GM04503 (cell line): ENCODE results near the gene MYO5B.
"Not testable (repeated sequence)": the region's sequence is repeated elsewhere in the genome, so short reads cannot be mapped to it uniquely, and the experiment has no call there.

Experiments used
- DNase-seq: peaks from one replicate; pipeline ENCODE4 v3.0.0-alpha.2; 2012; ENCODE audit warnings: low read depth

Gene MYO5B

DNA sequence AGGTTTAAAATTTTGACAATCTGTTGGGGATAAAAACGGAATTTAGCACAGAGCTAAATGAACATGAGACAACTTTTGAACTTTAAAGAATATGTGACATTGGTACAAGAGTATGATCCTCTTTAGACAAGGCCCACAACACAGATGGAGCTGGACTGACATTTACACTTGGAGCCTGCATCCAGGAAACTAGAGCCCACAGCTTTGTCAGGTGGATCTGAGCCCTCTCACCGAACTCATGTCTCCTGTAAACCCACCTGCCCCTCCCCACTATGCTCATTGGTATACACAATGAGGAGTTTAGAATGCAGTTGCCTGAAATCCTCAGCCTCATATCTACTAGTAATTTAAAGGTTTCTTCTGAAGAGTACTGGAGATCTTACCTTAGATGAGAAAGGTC, 359.5 kb downstream of the MYO5B start:
- DNase-seq, result no peak

DNA sequence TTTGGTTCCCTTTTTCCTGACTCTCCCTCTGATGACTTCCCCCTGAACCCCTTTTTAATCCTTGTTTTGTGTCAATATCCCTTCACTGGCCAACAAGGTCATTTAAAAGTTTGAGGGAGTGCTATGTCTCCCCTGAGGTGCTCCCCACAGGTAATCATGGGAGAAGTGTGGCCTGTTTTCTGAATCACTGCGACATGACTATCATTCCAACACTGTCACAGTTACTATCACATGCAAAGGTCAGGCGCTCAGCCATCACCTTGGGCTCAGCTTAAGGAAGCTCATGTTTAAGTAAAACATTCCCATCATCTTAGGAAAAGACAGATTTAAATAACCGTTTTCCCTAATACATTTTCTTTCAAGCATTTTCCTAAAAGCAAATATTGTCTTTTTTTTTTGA, 360.7 kb downstream of the MYO5B start:
- no peak for DNase-seq

DNA sequence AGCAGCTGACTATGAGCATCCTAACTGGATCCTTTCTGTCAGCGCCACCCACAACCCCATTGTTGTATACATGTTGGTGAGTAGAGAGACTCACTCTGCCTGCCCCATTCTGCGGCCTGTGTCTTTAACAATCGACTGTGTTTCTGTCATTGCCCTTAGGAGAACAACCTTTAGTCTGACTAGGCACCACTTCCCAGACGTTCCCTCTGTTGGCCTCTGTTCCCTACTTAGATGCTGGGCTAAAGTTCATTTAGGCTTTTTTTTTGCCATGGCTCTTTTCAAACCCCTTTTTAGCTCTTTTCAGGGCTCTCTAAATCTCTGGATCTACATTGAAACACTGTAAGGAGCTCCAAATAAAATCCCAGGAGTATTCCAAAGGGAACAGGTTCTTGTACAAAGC, 361.1 kb downstream of the MYO5B start:
- no peak for DNase-seq

DNA sequence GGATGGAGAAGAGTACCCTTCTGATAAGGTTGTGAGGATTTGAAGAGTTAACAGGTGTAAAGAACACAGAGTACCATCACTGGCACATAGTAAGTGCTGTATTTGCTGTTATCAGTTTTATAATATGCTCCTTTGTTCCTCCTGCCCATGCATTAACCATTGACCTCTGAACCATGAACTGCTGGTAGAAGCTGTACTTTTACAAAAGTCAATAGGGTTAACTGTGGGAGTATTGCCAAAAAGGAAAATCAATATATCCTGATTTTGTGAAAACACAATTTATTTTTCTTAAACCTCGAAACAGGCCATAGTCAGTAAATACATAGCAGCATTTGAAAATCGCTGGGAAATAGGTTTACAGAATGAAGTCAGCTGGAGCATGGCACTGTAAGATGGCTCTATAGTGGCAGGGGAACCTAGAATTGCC, 362.7 kb downstream of the MYO5B start:
- no peak for DNase-seq

DNA sequence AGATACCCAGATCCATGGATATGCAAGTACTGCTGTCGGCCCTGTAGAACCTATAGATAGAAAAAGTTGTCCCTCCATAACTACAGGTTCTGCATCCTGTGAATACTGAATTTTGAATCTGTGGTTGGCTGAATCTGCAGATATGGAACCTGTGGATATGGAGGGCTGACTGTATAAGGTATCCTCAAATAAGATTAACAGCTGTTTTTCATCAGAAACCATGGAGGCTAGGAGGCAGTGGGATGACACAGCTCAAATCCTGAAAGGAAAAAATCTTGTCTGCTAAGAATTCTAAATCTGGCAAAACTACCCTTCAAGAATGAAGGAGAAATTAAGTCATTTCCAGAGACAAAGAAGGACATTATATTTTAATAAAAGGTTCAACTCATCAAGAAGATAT, 367.0 kb downstream of the MYO5B start:
- no peak for DNase-seq

DNA sequence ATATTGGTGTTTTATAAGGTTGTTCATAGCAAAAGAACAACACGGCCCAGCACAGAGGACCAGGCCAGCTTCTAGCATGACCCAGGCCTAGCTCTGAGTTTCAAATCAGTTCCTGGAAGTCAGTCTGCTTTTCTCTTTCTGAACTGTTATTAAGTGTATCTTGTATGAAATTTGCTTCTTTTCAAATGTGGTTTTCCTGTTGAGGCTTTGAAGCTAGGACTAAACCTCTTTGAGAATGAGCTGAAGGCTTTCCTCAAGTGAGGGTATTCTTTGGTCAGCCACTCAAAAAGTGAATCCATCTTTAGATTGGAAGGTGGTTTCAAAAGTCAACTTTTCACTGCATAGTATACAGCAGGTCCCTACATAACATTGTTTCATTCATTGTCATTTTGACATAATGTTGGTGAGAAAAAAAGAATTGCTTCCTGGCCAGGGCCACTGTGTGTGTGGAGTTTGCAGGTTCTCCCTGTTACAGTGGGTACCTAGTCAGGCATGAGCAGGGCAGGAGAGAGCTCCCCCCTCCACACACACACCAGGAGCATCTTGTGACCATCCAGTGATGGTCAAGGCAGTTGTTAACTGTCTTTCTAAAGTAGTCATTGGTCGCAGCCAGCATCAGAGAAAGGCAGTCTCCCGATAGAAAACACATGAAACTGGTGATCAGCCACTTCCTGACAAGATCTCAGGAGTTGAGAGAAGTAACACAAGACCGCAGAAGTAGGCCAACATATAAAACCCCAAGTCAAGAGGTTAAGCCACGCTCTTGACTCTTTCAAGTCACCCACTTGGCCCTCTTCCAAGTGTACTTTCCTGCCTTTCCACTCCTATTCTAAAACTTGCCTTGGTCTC, 374.9 kb downstream of the MYO5B start:
- DNase-seq, result no peak

DNA sequence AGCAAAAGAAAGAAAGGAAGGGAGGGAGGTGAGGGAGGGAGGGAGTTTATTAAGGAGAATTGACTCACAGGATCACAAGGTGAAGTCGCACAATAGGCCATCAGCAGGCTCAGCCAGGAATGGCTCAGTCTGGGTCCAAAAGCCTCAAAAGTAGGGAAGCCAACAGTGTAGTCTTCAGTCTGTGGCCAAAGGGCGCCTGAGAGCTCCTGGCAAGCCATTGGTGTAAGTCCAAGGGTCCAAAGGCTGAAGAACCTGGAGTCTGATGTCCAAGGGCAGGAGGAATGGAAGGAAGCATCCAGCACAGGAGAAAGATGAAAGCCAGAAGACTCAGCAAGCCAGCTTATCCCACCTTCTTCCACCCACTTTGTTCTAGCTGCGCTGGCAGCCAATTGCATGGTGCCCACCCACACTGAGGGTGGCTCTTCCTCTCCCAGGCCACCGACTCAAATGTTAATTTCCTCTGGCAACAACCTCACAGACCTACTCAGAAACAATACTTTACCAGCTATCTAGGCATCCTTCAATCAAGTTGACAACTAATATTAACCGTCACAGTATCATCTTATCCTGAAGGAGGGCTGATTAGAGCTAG, 375.8 kb downstream of the MYO5B start:
- no peak for DNase-seq

- DNase-seq, result no peak
Observed at GRCh38 chr18:49817947-49818346, 377.0 kb downstream of the MYO5B start.

- no peak for DNase-seq
Observed at GRCh38 chr18:49815927-49816326, 379.0 kb downstream of the MYO5B start.

GRCh38 chr18:49814147-49814499, 380.8 kb downstream of the MYO5B start:
- DNase-seq, result peak; percentile 10

GRCh38 chr18:49813319-49814146, 381.4 kb downstream of the MYO5B start, which contains the start of gene ACAA2:
ACAA2 (minus strand) TSS chr18:49813533; CDS start chr18:49813484, 49 bp downstream.
- peak; percentile 61 for DNase-seq

DNA sequence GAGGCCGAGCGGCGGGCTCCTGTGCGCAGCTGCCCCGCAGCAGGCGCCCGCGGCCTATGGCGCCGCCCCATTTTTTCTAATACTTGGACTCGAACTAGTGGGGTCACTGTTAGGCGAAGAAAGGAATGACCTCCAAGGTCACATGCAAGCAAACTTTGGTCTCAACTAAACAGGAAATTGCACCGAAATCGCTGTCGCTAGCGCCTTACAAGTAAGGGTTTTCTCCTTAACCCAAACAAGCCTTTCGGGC, 382.0 kb downstream of the MYO5B start:
- peak; percentile 7 for DNase-seq

DNA sequence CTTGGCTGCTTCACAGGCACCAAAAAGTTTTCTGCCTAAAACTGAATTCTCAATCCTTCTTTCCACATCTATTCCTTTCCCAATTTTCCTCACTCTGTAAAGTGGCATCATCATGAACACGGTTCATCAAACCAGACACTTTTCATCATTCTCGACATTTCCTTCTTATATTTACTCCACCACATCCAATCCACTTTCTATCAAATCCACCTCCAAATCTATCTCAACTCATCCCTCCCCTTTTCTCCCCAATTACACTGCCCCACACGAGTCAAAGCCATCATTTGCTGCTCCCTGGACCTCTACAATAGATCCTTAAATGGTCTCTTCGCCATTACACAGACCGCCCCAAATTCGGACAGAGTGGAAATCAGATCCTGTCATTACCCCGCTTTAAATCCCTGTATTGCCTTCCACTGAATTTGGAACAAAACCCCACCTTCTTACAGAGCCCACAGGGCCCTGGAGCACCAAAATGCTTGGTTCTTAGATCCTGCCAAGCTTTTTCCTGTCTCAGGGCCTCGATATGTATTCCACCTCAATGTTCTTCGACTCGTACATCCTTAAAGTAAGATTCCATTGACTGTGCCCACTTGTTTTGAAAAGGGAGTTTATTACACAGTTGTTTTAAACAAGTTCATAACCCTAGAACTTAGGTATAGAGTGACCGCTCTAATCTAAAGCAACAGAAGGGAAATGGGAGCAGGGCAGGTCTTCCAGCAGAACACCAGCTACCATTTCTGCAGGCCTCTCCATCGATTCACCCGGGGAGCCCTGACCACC, 382.5 kb downstream of the MYO5B start:
- peak; percentile 11 for DNase-seq

DNA sequence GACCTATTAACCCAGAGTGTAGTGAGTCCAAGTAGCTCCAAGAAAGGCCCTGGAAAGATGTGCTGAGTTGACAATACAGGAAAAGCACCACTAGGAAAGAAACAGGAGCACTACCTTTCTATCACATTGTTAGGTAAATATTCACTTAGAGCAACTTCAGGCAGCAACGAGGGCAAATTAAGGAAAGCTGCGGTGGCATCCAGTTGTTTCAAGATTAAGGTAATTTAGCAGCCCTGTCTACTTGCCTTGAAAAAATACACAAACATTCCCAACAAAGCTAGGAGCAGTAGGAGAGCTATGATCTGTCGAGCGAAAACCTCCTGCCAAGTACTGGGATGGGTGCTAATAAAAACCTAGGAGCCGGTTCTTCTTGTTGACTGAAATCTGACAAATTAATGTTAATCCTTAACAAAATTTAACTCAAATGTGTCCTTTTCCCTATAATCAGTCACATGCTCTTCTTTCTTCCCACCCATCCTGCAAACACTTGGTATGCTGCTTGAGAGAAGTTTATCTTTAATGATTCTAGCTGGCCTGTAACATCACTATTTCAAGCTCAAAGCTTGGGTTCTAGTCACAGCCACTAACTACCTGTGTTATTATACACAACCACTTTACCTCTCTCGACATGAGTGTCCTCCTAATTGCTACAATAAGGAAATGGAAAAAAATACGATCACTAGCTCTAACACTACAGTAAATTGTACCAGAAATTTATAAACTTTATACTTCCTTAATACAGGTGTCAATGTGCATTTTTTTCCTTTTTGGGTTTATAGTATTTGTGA, 383.6 kb downstream of the MYO5B start:
- no peak for DNase-seq

GRCh38 chr18:49808553-49809191, 386.3 kb downstream of the MYO5B start:
- not testable (repeated sequence) for DNase-seq

DNA sequence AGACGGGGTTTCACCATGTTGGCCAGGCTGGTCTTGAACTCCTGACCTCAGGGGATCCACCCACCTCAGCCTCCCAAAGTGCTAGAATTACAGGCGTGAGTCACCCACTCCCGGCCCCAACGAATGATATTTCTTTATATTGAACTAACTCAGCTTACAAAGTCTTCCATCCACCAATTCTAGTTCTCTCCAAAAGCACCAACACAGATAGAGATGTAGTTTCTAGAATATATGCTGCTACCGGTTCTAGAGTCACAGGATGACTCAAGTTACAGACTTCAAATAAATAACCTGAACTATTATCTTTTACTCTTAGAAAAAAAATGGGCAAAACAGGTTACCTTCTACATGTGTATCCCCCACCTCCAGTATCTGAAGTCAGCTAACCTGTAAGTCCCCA, 390.9 kb downstream of the MYO5B start:
- no peak for DNase-seq

- DNase-seq, result no peak
Observed at GRCh38 chr18:49802623-49803022, 392.3 kb downstream of the MYO5B start.

- not testable (repeated sequence) for DNase-seq
Observed at GRCh38 chr18:49800491-49800890, 394.5 kb downstream of the MYO5B start.

- DNase-seq, result not testable (repeated sequence)
Observed at GRCh38 chr18:49799806-49800205, 395.1 kb downstream of the MYO5B start.

- no peak for DNase-seq
Observed at GRCh38 chr18:49798001-49798400, 396.9 kb downstream of the MYO5B start.
